Limb (tissue), 2 donors: ENCODE data around the gene DNAJC30.

Experiments used
- DNase-seq, 2 donors: peaks; one replicate each; pipeline ENCODE4 v3.0.0-alpha.2; 2016; ENCODE audit errors: extremely low spot score in 2 of 2

DNAJC30 gene

GRCh38 chr7:73649576-73649975, 33.7 kb downstream of the DNAJC30 start:
- no peak for DNase-seq

GRCh38 chr7:73648593-73649332, 34.5 kb downstream of the DNAJC30 start:
- no peak for DNase-seq

GRCh38 chr7:73647725-73648592, 35.3 kb downstream of the DNAJC30 start:
- no peak for DNase-seq

GRCh38 chr7:73646785-73647724, 36.2 kb downstream of the DNAJC30 start:
- DNase-seq: no peak

- DNase-seq: no peak
Measured at GRCh38 chr7:73645643-73646174, 37.5 kb downstream of the DNAJC30 start.

GRCh38 chr7:73644688-73645286, 38.5 kb downstream of the DNAJC30 start:
- no peak for DNase-seq

- no peak for DNase-seq
Measured at GRCh38 chr7:73642834-73643233, 40.4 kb downstream of the DNAJC30 start.

GRCh38 chr7:73638911-73639310, 44.3 kb downstream of the DNAJC30 start:
- no peak for DNase-seq

GRCh38 chr7:73635428-73636200, 47.6 kb downstream of the DNAJC30 start:
- DNase-seq: no peak

GRCh38 chr7:73633844-73634243, 49.4 kb downstream of the DNAJC30 start:
- no peak for DNase-seq

- DNase-seq: no peak
Measured at GRCh38 chr7:73633323-73633722, 49.9 kb downstream of the DNAJC30 start.

- DNase-seq: no peak
Measured at GRCh38 chr7:73631558-73631957, 51.7 kb downstream of the DNAJC30 start.
